Loucy (cell line): ENCODE results near the gene COL13A1.

Source experiments
- H2AFZ ChIP-seq: fragments of 200-600 bp; sonication (generic); 2 replicates; pipeline ENCODE4 v1.6.0; 2016; ENCODE audit warnings: antibody characterized with exemption, mild to moderate bottlenecking, low read length, moderate library complexity
- H3F3A ChIP-seq: fragments of 200-600 bp; 2 replicates; pipeline ENCODE4 v1.6.0; 2016; ENCODE audit warnings: antibody characterized with exemption, low read depth, mild to moderate bottlenecking
- H3K27me3 ChIP-seq: fragments of 200-600 bp; sonication (generic); 2 replicates; pipeline ENCODE4 v1.6.1; 2014; ENCODE audit warnings: low read length, mild to moderate bottlenecking; ENCODE audit not compliant: insufficient read depth, poor library complexity, severe bottlenecking
- H3K36me3 ChIP-seq: fragments of 200-600 bp; sonication (generic); 2 replicates; pipeline ENCODE4 v1.6.1; 2016; ENCODE audit warnings: low read length; ENCODE audit not compliant: insufficient read depth
- H3K4me1 ChIP-seq: fragments of 200-600 bp; sonication (generic); 2 replicates; pipeline ENCODE4 v1.5.1; 2014; ENCODE audit warnings: low read length, mild to moderate bottlenecking; ENCODE audit not compliant: insufficient read depth, poor library complexity, severe bottlenecking
- H3K4me2 ChIP-seq: fragments of 200-600 bp; sonication (generic); 2 replicates; pipeline ENCODE4 v1.6.0; 2014; ENCODE audit warnings: antibody characterized with exemption, low read length, low read depth, mild to moderate bottlenecking; ENCODE audit not compliant: poor library complexity, severe bottlenecking
- H3K4me3 ChIP-seq: fragments of 200-600 bp; sonication (generic); 2 replicates; pipeline ENCODE4 v1.5.1; 2014; ENCODE audit warnings: low read length, mild to moderate bottlenecking, mixed read lengths; ENCODE audit not compliant: poor library complexity, severe bottlenecking
- H3K79me2 ChIP-seq: fragments of 200-600 bp; sonication (generic); 2 replicates; pipeline ENCODE4 v1.6.1; 2014; ENCODE audit warnings: low read length; ENCODE audit not compliant: insufficient read depth
- H3K9ac ChIP-seq: fragments of 200-600 bp; sonication (generic); 2 replicates; pipeline ENCODE4 v1.6.0; 2014; ENCODE audit warnings: mild to moderate bottlenecking, low read depth, low read length, moderate library complexity; ENCODE audit not compliant: poor library complexity, severe bottlenecking
- H3K9me2 ChIP-seq: fragments of 200-600 bp; sonication (generic); replicated peaks from 2 replicates; pipeline ENCODE4 v1.6.1; 2016; ENCODE audit warnings: low read depth, low read length, mixed read lengths
- H3K9me3 ChIP-seq: fragments of 200-600 bp; sonication (generic); 2 replicates; pipeline ENCODE4 v1.6.1; 2014; ENCODE audit warnings: mild to moderate bottlenecking, antibody characterized with exemption, low read length, low read depth; ENCODE audit not compliant: insufficient read depth
- H4K20me1 ChIP-seq: fragments of 200-600 bp; sonication (generic); 2 replicates; pipeline ENCODE4 v1.6.0; 2014; ENCODE audit warnings: antibody characterized with exemption, low read length, mild to moderate bottlenecking; ENCODE audit not compliant: insufficient read depth, poor library complexity, severe bottlenecking
- CTCF ChIP-seq: fragments of 200-600 bp; sonication (generic); conservative IDR thresholded peaks from 2 replicates; pipeline ENCODE4 v1.5.1; 2014; ENCODE audit warnings: mild to moderate bottlenecking, antibody characterized with exemption, low read length
- EZH2phosphoT487 ChIP-seq: fragments of 200-600 bp; IDR thresholded peaks from 2 replicates; pipeline ENCODE4 v1.6.1; 2018; ENCODE audit warnings: antibody characterized with exemption, mild to moderate bottlenecking, moderate library complexity, borderline replicate concordance

The COL13A1 gene

DNA sequence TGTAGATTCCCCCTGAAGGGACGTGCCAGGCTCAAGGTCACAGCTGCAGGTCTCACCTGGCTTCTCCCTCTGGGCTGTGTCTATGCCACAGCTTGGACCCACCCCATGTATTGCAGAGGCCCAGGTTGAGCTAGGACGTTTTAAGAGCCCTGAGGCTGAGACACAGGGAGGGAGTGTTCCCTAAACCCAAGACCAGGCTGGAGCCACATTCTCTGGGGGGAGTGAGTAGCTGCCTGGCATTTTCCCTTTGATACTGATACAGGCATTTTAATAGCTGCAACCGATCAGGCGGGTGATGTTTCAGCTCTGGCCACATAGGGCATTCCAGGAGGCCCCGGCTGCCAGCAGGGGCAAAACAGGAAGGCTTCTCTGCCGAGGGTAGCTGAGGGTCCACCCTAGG lies 13.4 kb downstream of the COL13A1 start:
- Histone ChIP-seq H3K9me3 (no peaks in the 10 kb centered on the region), H3K27me3 (no peaks in the 10 kb centered on the region), H3K9me2 (no peaks in the 10 kb centered on the region), H2AFZ (no peak overlapping the region), H3K4me2 (no peak overlapping the region), H4K20me1 (no peaks in the 10 kb centered on the region), H3F3A (no peaks in the 10 kb centered on the region), H3K4me1 (peaks cover 94% of the 10 kb centered on the region), H3K9ac (no peak overlapping the region), H3K4me3 (no peak overlapping the region), H3K79me2 (no peaks in the 10 kb centered on the region), H3K36me3 (no peaks in the 10 kb centered on the region)
- TF ChIP-seq EZH2phosphoT487, result no peak
- no peak for TF ChIP-seq CTCF

- Histone ChIP-seq H3F3A (no peaks in the 10 kb centered on the region), H3K9ac (peak overlapping the region; percentile 62), H3K9me2 (no peaks in the 10 kb centered on the region), H4K20me1 (no peaks in the 10 kb centered on the region), H3K27me3 (no peaks in the 10 kb centered on the region), H3K4me2 (peak overlapping the region; percentile 72), H3K4me1 (peaks cover 94% of the 10 kb centered on the region), H3K79me2 (no peaks in the 10 kb centered on the region), H3K36me3 (no peaks in the 10 kb centered on the region), H3K9me3 (no peaks in the 10 kb centered on the region), H3K4me3 (no peak overlapping the region), H2AFZ (no peak overlapping the region)
- TF ChIP-seq CTCF (no peak), EZH2phosphoT487 (no peak)
These were observed 14.8 kb downstream of the COL13A1 start for GRCh38 chr10:69816521-69816920.

DNA sequence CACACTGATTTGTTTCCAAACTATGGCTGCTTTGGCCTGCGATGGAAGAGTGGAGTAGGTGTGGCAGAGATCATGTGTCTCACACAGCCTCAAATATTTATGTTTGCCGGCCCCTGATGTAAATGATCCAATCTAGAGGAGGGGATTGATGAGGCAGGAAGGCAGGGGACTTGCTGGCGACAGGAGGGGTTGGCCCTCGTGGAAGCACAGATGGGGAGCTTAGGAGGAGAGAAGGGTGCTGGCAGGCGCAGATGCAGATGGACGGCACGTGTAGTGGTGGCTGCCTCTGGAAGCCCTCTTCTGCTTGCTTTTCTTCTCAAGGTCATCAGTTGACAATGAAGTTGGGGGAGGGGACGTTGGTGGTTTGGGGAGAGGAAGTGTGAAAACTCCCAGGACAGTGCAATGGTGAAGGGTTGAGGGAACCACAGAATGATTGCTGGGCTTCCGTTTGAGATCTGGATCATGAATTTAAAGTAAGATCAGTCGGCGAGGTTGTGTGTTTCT lies 15.4 kb downstream of the COL13A1 start:
- no peaks in the 10 kb centered on the region for H3K79me2 ChIP-seq

More for the DNA sequence above, 15.4 kb downstream of the COL13A1 start:
- Histone ChIP-seq H3K4me3 (peak overlapping the region; percentile 50), H3K9ac (peak overlapping the region; percentile 62), H4K20me1 (no peaks in the 10 kb centered on the region), H3K4me2 (peak overlapping the region; percentile 72), H3F3A (no peaks in the 10 kb centered on the region), H2AFZ (no peak overlapping the region), H3K9me2 (no peaks in the 10 kb centered on the region), H3K36me3 (no peaks in the 10 kb centered on the region), H3K9me3 (no peaks in the 10 kb centered on the region), H3K27me3 (no peaks in the 10 kb centered on the region), H3K4me1 (peaks cover 94% of the 10 kb centered on the region)
- TF ChIP-seq CTCF (no peak), EZH2phosphoT487 (no peak)
